DLD1 (cell line): ENCODE data around the gene ZMYND8.
"Not testable (repeated sequence)": the region's sequence is repeated elsewhere in the genome, so short reads cannot be mapped to it uniquely, and the experiment has no call there.

ENCODE experiments used
- in situ Hi-C: cut with HindIII; loops from 2 replicates; pipeline ENCODE4 v1.10.0; 2017; ENCODE audit warnings: low sequenced_read_pairs

ZMYND8 gene

GRCh38 chr20:47215653-47216397 is 140.7 kb downstream of the ZMYND8 start:
- in situ Hi-C loops: no loop called here

- in situ Hi-C loops: no loop called here
Observed at GRCh38 chr20:47213966-47214365, 142.5 kb downstream of the ZMYND8 start.

- in situ Hi-C loops: no loop called here
Observed at GRCh38 chr20:47212606-47213207, 143.8 kb downstream of the ZMYND8 start.

GRCh38 chr20:47211036-47211435 is 145.5 kb downstream of the ZMYND8 start:
- in situ Hi-C loops: no loop called here

- in situ Hi-C loops: no loop called here
Observed at GRCh38 chr20:47210470-47210869, 146.0 kb downstream of the ZMYND8 start.

- in situ Hi-C loops: no loop called here
Observed at GRCh38 chr20:47209982-47210381, 146.5 kb downstream of the ZMYND8 start.

GRCh38 chr20:47208534-47209174 is 147.8 kb downstream of the ZMYND8 start:
- in situ Hi-C loops: no loop called here

GRCh38 chr20:47206962-47207641 is 149.4 kb downstream of the ZMYND8 start:
- in situ Hi-C loops: no loop called here

GRCh38 chr20:47206552-47206951 is 149.9 kb downstream of the ZMYND8 start:
- in situ Hi-C loops: not testable (repeated sequence)

GRCh38 chr20:47205577-47206123 is 150.8 kb downstream of the ZMYND8 start:
- in situ Hi-C loops: no loop called here

- in situ Hi-C loops: not testable (repeated sequence)
Observed at GRCh38 chr20:47204850-47205122, 151.7 kb downstream of the ZMYND8 start.

- in situ Hi-C loops: no loop called here
Observed at GRCh38 chr20:47204008-47204849, 152.3 kb downstream of the ZMYND8 start.

GRCh38 chr20:47202733-47203667 is 153.5 kb downstream of the ZMYND8 start:
- in situ Hi-C loops: no loop called here

GRCh38 chr20:47201074-47201730 is 155.3 kb downstream of the ZMYND8 start:
- in situ Hi-C loops: no loop called here

- in situ Hi-C loops: no loop called here
Observed at GRCh38 chr20:47198996-47199552, 157.4 kb downstream of the ZMYND8 start.

- in situ Hi-C loops: no loop called here
Observed at GRCh38 chr20:47198254-47198671, 158.2 kb downstream of the ZMYND8 start.

GRCh38 chr20:47196091-47197081 is 160.1 kb downstream of the ZMYND8 start:
- in situ Hi-C loops: no loop called here
